ENCODE results near the gene ZNF410. TPM values are rescaled to one million over a fixed set of nuclear protein-coding genes. Genes with fewer than 3 reads are reported as not detected.

The ZNF410 gene
- total RNA-seq, 4 donors from 2014 or later = 39.7 to 71.7 (median 54.1) TPM

GRCh38 chr14:73976125-73976524, 89.5 kb downstream of the ZNF410 start:
- TF ChIP-seq, protein P1, sequence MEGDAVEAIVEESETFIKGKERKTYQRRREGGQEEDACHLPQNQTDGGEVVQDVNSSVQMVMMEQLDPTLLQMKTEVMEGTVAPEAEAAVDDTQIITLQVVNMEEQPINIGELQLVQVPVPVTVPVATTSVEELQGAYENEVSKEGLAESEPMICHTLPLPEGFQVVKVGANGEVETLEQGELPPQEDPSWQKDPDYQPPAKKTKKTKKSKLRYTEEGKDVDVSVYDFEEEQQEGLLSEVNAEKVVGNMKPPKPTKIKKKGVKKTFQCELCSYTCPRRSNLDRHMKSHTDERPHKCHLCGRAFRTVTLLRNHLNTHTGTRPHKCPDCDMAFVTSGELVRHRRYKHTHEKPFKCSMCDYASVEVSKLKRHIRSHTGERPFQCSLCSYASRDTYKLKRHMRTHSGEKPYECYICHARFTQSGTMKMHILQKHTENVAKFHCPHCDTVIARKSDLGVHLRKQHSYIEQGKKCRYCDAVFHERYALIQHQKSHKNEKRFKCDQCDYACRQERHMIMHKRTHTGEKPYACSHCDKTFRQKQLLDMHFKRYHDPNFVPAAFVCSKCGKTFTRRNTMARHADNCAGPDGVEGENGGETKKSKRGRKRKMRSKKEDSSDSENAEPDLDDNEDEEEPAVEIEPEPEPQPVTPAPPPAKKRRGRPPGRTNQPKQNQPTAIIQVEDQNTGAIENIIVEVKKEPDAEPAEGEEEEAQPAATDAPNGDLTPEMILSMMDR (IDR thresholded peaks at IDR 0.05) = no peak
- no peak for ATAC-seq (ENCODE audit: low FRiP score)
- no peak for DNase-seq (ENCODE audit: low spot score)

- no peak for DNase-seq (ENCODE audit: low spot score)
- ATAC-seq (ENCODE audit: low FRiP score) = no peak
- TF ChIP-seq, protein P1 (IDR thresholded peaks at IDR 0.05) = no peak
Observed at GRCh38 chr14:73977896-73978295, 91.2 kb downstream of the ZNF410 start.

Small RNA genes lying within 50 kb of the gene (small RNA-seq; reads per million reads assigned to genes)
- not detected for gene AC005520.4
- gene RF00019 = not detected

Other genes with a start within 250 kb of the ZNF410 start
- gene DNAL1, start 241.9 kb upstream of the ZNF410 start, total RNA-seq = 10 to 100 TPM in 1 of 4 donors, 1 to 10 TPM in 3; 7.7 to 11.5 (median 8.1) TPM
- 10 to 100 TPM; 14.8 to 22.6 (median 20.1) TPM for gene PNMA1, start 172.5 kb upstream of the ZNF410 start, total RNA-seq
- gene PTGR2, start 35.0 kb upstream of the ZNF410 start, total RNA-seq = 10 to 100 TPM in 1 of 4 donors, 1 to 10 TPM in 3; 3.8 to 10.7 (median 4.9) TPM
- 1 to 10 TPM; 1.8 to 6.5 (median 3.1) TPM for gene FAM161B, start 63.2 kb downstream of the ZNF410 start, total RNA-seq
- gene COQ6, start 63.4 kb downstream of the ZNF410 start, total RNA-seq = 10 to 100 TPM; 17.8 to 57.2 (median 27.4) TPM
- gene ENTPD5, start 132.4 kb downstream of the ZNF410 start, total RNA-seq = 10 to 100 TPM in 3 of 4 donors, 1 to 10 TPM in 1; 6.8 to 12.7 (median 12.0) TPM
- gene BBOF1, start 132.5 kb downstream of the ZNF410 start, total RNA-seq = 10 to 100 TPM in 1 of 4 donors, 1 to 10 TPM in 3; 4.0 to 10.4 (median 5.7) TPM
- gene ALDH6A1, start 197.6 kb downstream of the ZNF410 start, total RNA-seq = 10 to 100 TPM; 42.8 to 70.4 (median 59.8) TPM
- 10 to 100 TPM in 3 of 4 donors, 1 to 10 TPM in 1; 5.6 to 11.3 (median 10.8) TPM for gene LIN52, start 198.1 kb downstream of the ZNF410 start, total RNA-seq

Data from omental fat pad (tissue), 4 donors.